ENCODE results near the gene GPR89B. TPM values are rescaled to one million over a fixed set of nuclear protein-coding genes. Genes with fewer than 3 reads are reported as not detected.
"Not testable (repeated sequence)": the region's sequence is repeated elsewhere in the genome, so short reads cannot be mapped to it uniquely, and the experiment has no call there.

GPR89B gene
- polyA plus RNA-seq, 10 donors, result 15.3 to 26.8 (median 18.9) TPM

DNA sequence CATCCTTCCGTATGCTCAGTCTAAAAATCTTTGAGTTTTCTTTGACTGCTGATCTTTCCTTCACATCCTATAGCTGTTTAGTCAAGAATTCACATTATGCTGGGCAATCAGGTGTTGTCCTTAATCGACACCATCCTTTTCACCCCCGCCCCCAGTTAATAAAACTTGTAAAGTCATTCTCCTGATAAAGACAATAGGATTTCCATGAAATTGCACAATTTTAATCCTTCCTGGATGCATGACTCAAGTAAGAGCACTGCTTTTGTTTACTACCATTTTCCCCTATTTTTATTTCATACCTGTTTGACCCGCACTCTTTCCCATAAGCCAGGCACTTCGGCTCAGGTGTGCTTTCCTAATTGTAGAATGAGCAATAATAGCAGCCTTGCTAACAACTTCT is 96.7 kb downstream of the GPR89B start:
- DNase-seq, result not testable (repeated sequence)

DNA sequence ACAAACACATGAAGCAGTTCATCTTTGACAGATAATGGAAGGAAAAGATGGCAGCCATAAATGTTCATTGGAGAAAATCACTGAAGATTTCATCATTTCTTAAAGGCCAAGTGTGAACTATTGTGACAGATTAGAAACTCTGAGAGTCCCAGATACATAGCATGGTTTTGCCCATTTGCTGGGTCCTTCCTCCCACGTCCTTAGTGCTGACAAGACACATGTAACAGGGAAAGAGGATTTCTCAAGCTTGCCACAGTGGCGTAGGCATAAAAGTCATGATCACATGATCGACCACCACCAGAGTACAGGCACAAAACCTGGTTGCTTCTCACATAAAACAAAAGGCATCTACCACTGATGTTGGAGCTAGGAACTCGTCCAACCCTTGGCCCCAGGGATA is 98.8 kb downstream of the GPR89B start:
- DNase-seq, result not testable (repeated sequence)

DNA sequence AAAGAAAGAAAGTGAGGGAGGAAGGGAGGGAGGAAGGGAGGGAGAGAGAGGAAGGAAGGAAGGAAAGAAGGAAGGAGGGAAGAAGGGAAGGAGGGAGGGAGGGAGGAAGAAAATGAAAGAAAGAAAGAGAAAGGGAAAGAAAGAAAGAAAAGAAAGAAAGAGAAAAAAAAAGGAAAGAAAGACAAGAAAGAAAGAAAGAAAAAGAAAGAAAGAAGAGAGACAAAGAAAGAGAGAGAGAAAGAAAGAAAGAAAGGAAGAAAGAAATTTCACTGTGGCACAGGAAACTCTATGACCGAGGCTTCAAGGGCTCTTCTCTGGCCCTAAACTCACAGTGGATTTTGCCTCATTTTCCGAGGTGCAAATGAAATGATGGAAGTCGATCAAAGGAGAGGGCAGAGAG is 104.0 kb downstream of the GPR89B start:
- not testable (repeated sequence) for DNase-seq

DNA sequence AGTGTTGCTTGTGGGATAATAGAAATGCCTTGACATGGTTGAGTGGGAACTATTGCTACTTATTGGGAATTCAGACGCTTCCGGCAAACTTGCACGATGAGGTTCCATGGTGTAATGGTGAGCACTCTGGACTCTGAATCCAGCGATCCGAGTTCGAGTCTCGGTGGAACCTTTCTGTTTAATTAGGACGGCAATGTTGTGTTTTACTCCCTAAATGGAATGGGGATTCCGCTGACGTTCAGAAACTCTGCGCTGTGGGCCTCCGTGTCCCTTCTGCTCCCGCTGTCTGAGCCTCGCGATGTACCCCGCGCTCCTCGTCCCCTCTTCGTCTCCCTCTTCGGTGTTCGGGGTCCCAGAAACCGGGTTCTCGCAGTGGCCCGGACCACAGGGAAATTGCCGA is 104.5 kb downstream of the GPR89B start:
- DNase-seq, result not testable (repeated sequence)

- DNase-seq, result not testable (repeated sequence)
These were observed 104.9 kb downstream of the GPR89B start for GRCh38 chr1:148033147-148033546.

DNA sequence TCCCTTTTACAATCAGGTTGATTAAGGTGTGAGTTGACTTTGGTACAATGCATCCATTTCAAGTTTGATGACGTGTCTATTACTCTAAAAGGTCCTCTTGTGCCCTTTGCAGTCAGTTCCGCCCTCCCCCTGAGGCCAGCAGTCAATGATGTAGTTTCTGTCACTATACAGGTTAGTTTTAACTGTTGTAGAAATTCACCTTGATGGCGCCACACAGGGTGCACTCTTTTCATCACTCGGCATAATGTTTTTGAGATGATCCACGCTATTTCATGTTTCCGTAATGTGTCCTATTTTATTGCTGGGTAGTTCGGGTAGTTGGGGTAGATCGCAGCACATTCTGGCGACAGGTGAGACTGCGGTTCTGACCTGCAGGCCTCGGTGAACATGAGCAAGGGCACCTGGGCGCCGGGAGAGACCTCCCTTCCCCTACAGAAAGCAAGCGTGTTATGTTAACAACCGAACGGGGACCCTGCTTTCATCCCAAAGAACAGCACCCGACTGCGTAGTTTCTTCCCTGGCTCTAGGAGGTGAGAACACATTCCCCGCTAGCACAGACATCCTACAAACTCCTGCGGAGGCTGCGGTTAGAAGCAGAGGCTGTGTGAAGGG is 109.7 kb downstream of the GPR89B start:
- DNase-seq, result not testable (repeated sequence)

DNA sequence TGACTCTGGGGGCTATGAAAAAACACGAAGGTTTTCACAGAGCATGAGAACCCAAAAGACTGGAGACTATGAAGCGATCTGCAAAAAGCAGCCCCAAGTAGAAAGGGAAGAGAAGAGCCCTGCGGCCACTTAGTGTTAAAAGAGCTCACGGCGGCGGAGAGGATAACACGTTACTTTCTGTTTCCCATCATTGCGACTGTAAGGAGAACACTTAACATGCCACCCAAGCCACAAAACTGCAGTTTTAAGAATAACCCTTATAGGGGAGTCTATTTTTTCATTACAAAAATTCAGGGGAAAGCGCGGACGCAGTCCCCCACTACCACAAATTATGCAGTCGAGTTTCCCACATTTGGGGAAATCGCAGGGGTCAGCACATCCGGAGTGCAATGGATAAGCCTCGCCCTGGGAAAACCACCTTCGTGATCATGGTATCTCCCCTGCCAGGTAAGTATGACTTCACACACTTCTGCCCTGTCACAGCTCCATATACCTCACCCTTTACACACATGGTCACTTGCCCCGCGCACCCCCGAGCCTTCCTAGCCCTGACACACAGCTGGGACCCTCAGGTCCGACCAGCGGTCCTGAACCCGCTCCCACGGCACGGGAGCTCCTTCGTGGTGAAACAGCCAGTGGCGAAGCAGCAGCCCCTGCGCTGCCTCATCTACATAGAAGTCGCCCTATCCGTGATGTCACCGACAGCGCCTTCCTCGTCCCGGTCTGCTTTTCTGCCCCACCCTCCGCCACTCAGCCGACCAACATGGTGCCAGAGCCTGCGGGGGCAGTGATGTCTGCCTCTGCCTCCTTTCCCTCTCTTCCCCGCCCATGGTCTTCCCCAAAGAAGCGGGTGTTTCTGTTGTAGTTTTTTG is 110.5 kb downstream of the GPR89B start:
- DNase-seq, result peak; percentile 27 to 82 (median 75)

Other genes starting within 250 kb of the GPR89B start
- gene GJA5, start 167.8 kb upstream of the GPR89B start, polyA plus RNA-seq (ENCODE audit: insufficient read length in 10 of 10), result 10 to 100 TPM; 12.6 to 29.5 (median 18.4) TPM
- not detected for gene GJA8, start 25.6 kb upstream of the GPR89B start, polyA plus RNA-seq (ENCODE audit: insufficient read length in 10 of 10)
- 10 to 100 TPM; 12.1 to 25.1 (median 19.3) TPM for gene NBPF11, start 223.9 kb downstream of the GPR89B start, polyA plus RNA-seq (ENCODE audit: insufficient read length in 10 of 10)